T-helper 2 cell treated with Interferon-gamma antibody and Interleukin-4, amounts not matched to agents 100 ng/mL and 5 ng/mL, for 36 hours (primary cell): ENCODE results near the gene CRYBG2. TPM values are rescaled to one million over a fixed set of nuclear protein-coding genes. Genes with fewer than 3 reads are reported as not detected.

Experiments
- intact Hi-C: fragments of 100-400 bp; cut with micrococcal nuclease; formaldehyde crosslinking; loops from one replicate; pipeline ENCODE4 v1.15.1; 2023
- total RNA-seq: library from RNA; stranded (reverse); gene quantifications from 2 replicates; pipeline ENCODE4 v1.2.3, GENCODE V29; 2022

CRYBG2 gene
- total RNA-seq, 1 donor from 2014 or later: 1.2 TPM

DNA sequence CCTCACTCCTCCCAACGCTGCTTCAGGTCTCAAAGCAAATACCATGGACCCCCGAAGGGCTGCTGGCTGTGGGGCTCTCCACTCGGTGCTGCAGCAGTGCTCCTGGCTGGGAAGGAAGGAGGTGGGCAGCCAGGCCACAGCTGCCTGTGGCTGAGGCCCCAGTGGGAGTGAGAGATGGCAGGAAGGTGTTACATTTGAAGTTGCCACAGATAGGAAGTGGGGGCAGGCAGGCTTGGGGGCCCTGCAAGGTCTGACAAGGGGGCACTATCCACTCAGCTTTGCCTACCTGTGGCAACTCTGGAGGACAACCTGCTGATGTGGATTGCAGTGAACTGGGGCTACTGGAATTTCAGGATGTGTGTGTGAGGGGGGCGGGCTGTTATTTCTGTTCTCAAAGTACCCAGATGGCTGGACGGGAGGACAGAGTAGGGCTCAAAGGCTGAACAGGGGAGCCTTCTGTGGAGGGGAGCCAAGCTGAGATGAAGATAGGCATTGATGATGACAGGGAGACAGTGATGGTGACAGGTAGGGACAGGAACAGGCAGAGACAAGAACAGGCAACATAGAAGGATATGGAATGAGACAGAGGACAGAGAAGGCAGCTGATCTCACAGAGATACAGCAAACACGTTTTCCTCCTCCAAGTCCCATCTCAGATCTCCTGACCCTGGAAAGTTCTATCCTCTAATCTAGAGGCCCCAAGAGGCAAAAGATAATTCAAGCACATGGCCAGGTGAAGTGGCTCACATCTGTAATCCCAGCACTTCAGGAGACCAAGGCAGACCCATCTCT, 16.9 kb upstream of the CRYBG2 start:
- intact Hi-C loops: no loop called here

DNA sequence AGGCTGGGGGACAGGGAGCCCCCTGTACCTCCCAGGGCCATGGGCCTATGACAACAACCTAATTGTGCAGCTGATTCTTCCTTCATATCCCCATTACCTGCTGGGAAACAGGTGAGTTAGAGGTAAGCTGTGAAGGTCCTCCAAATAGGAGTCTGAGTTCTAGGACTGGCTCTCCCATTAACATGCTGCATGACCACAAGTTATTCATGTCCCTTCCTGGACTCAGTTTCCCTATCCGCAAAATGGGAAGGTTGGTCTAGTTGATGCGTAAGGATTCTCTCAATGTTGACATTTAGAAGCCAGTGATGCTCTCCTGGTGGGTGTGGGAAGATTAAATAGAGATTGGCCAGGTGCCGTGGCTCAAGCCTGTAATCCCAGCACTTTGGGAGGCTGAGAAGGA, 14.6 kb upstream of the CRYBG2 start:
- intact Hi-C loops: no loop called here

DNA sequence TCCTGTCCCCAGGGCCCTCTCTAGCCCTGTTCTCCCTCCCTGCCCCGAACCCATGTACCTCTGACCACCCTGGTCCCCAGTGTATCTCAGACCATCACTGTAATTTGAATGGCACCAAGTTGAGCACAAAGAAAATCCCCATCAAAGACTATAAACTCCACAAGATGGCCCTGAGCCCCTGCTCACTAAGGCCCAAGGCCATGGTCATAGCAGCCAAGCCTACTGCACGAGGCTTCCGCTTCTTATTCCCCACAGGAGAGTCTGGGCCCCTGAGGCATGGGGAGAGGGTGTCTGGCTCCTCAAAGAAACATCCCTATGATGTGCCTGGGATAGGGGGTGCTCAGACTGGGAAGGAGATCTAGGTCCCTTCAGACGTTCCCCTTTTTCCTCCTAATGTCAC, 14.1 kb upstream of the CRYBG2 start:
- intact Hi-C loops: no loop called here

DNA sequence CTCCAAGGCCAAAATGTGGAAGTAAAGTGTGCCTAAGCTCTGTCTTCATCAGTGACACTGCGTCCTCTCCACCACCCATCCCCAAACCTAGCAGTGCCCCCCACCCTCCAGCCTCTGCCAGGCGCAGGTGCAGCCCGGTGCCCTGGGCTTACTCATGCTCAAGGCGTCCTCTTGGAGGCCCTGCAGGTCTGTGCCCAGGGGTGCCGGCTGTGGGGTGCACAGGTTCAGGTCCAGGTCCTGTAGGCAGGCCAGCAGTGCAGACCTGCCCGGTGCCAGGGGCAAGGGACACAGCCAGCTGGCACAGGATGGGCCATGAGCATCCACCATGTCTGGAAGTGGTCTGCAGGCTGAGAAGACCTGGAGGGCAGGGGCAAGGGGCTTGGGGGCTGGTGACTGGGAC, 13.5 kb upstream of the CRYBG2 start:
- intact Hi-C loops: no loop called here

DNA sequence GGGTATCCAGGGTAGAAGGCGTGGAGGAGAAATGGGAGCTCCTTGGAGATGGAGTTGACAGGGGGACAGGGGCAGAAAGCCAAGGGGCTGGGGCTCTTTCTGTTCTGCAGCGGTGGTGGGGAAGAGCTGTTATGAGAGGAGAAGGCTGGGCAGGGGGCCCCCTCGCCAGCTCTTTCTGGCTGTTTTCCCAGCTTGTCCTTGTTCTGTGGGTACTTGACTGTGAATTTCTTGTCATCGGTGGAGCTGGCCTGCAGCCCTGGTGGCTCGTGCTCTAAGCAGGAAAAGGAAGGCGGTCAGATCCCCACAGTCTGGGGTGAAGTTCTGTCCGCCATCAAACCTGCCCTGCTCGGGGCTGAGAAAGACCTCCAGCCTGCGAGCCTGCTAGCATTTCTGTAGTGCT, 11.0 kb upstream of the CRYBG2 start:
- intact Hi-C loops: loop anchor here (1.0 to 2.0 kb wide), 2 partner anchors 14 to 44 kb away; no protein-coding TSS in a partner anchor

DNA sequence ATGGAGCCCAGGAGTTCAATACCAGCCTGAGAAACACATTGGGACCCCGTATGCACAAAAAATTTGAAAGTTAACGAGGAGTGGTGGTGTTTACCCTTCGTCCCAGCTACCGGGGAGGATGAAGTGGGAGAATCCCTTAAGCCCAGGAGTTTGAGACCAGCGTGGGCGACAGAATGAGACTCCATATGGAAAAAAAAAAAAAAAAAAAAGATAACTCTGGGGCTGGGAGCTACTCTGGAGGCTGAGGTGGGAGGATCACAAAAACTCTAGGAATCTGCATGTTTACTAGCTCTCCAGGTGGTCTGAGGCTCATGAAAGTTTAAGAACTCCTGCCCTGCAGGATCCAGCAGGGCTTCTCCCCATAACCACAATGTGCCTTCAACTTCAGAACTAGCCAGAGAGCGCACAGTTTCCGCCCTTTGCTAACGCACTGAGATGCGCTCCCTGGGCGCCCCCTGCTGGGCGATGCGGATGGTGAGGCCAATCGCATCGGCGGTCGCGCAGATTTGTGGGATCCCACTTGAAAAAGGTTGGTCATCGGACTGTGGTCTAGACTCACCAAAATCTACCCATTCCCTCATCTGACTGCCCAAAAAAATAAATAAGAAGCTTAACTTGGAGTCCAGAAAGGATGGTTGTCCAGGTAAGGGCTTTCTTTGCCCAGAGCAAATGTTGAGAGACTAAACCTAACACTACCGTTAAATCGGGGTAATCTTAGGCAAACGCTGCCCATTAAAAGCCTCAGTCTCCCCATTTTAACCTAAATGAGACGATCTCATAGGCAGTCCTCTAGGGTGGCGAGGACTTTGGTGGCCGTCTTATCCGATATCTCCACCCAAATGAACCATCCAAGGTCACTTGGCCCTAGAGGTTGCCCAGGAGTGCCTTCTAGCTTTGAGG, 9.9 kb upstream of the CRYBG2 start:
- intact Hi-C loops: loop anchor here (1.0 to 2.0 kb wide), 4 partner anchors 15 to 79 kb away; no protein-coding TSS in a partner anchor

DNA sequence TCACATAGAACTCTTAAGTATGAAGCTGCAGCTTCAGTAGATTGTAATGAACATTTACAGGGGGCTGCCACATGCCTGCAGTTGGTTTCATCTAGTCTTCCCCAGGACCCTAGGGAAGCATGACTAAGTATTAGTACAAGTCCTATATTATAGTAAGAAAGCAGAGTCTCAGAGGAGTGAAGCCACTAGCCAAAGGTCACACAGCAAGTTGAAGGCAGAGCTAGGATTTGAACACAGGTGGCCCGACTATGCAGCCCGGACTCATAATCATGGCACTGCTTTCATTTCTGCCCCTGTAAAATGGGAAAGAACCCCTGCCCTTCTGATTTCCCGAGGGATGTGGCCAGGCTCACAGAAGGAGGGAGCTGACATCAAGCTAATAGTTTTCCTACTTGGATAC, 8.4 kb upstream of the CRYBG2 start:
- intact Hi-C loops: loop anchor here (2.0 kb wide), 2 partner anchors 28 to 78 kb away; no protein-coding TSS in a partner anchor

DNA sequence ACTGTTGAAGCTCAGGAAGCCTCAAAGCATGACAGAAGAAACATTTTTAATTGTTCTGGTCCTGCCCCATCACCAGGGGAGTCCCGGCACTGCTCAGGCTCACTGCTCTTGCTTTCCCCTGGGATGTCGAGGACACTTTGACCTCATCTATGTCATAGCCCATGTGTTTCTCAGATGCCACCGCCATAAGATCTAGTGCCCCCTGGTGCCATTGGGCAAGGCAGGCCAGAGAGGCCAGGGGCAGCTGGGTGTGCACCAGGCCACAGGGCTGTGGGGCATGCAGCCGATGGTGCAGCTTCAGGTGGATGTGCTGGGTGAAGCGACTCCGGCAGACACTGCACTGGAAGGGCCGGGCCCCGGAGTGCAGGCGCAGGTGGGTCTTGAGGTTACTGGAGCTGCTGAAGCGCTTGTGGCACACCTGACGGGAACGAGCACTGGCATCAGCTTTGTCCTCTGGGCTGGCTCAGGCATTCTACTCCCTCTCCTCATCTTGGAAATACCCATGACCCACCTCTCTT, 7.7 kb upstream of the CRYBG2 start:
- intact Hi-C loops: loop anchor here (2.0 kb wide), 2 partner anchors 29 to 77 kb away; no protein-coding TSS in a partner anchor

DNA sequence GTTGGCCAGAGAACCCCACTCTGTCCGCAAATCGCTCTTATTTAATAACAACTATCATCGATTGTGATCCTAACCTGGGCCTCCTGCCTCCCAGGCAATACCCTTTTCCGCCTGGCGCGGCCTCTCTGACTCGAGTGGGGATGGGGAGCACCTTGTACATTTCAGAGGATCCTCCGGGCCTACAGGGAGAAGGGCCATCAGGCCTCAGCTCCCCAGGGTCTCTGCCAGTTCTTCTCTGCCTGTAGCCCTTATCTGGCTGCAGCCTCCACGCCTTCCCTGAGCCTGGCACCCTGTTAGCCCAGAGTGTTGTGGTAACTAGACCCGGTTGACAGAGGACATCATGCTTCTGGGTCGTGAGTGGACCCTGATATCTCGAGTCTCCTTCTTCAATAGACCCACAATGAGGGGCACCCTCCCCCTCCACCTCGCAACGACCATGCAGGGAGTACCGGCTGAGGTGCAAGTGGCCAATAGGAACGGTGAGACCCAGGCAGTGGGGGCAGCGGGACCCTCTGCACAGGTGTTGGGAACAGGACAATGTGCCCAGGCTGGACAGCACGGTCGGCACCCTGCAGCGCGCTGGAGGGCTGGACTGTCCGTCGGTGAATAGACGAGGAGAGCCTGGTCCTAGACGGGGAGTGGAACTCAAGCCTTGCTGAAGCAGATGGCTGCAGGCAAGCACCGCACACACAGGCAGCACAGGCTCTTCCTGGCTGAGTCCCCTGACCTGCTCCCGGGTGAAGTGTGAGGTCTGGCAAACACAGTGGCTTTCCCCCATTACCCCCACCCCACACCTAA, 7.1 kb upstream of the CRYBG2 start:
- intact Hi-C loops: no loop called here

DNA sequence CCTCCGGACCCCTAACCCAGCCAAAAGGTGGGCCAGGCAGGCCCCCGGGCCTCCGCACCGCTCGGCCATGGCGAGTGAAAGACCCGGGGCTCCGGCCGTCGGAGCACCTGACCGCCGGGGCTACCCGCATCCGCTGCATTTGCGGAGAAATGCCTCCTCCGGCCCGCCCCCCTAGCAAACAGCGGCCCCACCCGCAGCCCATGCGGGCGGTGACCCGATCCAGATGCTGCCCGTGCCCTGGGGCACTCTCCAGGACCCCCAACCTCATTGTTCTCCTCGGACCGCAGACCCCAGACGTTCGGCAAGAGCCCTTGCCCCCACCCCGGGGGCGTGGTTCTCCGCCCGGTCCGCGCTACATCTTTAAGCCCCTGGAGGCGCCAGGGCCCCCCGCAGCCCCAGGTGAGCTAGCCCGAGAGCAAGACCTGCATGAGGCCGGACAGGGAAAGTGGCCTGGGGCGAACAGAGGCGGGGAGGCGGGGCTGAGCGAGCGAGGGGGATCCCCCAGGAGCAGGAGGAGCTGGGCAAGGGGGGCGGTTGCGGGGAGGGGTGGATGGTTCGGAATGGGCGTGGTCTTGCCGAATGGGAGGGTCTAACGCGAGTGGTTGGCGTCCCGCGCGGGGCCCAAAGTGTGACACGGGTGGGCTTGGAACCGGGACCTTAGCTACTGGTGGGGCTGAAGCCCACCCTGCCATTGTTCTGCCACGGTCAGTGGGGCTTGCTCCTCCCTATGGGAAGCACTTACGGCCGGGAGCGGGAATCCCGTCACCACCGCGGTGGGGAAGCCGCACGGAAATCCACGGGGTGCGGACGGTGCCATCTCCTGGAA, 6.3 kb upstream of the CRYBG2 start:
- intact Hi-C loops: loop anchor here (2.0 kb wide), 1 partner anchor 23 kb away; no protein-coding TSS in a partner anchor

DNA sequence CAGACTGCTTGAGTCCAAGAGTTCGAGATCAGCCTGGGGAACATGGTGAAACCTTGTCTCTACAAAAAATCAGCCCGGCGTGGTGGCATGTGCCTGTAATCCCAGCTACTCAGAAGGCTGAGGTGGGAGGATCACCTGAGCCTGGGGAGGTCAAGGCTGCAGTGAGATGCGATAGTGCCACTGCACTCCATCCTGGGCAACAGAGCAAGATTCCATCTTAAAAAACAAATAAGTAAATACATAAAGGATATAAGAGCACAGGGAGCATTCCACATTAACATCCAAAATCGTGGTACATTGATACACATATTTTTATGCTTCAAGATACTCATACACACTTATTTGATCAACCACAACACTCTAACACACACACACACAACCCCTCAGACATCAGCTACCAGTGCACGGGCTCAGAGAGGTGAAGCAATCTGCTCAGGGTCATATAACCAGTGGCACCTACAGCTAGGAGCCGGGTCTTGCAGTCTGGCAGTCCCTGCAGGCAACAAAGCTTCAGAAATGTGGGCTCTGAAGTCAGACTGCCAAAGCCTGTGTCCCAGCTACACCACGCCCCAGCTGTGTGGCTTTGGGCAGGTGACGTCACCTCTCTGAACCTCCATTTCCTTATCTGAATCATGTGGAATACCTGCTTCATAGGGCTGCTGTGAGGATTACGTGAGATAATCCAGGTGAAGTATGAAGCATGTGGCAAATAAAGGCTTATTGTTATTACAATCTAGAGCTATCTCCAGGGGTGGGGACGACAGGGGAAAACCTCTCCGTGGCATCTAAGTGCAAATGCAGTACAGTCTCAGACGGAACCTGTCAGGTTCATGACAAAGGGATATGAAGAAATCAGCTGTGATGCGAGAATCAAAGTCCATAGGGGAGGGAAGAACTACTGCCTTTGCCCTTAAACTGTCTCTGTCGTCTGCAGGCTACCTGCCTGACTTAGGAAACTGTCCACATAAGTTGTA, 4.8 kb upstream of the CRYBG2 start:
- intact Hi-C loops: loop anchor here (2.0 kb wide), 1 partner anchor 22 kb away; no protein-coding TSS in a partner anchor

DNA sequence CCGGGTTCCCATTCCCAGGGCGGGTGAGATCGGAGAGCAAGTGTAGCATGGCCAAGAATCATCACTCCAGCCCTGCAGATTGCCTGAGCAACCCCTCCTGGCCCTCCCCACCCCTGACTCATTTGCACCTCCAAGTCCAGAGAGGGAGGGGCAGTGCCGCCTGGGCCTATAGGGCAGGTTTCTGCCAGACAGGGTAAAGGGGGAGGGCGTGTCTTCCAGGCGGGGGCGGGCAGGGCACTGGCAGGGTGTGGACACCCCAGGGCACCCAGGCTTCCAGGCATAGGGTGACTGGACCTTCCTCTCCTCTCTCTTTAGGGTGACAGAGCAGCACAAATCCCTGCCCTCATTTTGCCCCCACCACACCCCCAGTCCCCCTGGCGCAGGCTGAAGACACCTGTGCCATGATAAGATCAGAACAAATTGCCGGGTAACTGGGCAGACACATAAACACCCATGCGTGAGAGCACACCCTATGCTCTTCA, 3.2 kb upstream of the CRYBG2 start:
- intact Hi-C loops: no loop called here

DNA sequence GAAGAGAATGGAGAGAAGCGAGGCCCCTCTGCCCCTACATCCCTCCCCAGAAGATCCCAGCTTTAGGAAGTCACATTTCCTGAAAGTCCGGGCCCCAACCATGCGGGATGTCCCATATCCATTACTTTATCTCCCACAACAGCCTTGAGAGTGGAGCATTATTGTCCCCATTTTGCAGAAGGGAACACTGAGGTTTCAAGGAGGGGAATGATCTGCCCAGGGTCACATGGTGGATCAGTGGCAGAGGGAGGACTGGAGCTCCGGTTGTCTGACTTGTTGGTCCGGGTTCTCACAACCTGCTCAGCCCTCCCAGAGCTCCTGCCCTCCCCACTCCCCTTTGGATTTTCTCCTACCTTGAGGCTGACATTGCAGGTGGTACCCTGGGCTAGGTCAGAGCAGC, 2.2 kb upstream of the CRYBG2 start:
- intact Hi-C loops: no loop called here

DNA sequence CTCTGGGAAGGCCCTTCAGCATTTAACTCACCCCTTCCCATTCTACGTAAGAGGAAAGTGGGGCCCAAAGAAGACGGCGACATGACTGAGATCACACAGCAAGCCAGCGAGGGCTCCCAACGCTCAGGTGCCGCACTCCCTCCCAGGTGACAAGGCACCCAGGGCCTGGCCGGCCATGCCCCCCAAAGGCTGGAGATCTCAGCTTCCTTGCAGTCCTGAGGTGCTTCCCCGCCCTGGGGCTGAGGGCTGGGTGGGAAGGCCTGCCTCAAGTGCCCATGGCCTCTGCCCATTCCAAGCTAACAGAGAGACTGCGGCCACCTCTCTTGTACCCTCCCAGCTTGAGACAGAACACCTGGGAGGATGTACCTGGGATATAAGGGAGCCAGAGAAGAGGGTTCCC, 1.0 kb upstream of the CRYBG2 start:
- intact Hi-C loops: no loop called here

DNA sequence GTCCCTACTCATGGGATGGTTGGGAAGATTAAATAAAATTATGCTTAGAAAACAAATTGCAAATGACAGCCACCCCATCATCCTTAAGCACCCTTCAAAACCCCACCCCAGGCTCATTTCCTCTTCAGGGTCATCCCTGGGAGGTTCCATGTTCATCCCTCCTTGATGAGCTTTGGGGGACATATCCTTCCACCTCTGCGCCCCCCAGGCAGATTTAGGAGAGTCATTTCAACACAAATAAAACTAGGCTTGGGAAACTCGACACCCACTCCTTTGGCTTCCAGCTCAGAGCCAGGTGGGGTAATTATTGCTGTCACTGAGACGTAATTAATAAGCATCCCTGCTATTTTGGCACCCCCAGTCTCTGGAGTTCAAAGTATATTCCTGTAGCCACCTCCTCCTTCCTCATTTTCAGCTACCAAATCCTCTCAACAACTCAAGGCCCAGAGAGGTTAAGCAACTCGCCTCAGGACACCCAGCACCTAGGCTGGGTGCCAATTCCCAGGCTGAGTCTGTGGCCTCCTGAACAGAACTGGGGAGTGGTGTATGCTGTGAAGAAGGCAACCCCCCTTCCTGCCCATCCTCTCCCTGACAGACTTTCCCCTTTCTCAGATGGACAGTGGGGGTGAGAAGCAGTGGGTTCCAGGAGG, 595 bp downstream of the CRYBG2 start:
- intact Hi-C loops: no loop called here

DNA sequence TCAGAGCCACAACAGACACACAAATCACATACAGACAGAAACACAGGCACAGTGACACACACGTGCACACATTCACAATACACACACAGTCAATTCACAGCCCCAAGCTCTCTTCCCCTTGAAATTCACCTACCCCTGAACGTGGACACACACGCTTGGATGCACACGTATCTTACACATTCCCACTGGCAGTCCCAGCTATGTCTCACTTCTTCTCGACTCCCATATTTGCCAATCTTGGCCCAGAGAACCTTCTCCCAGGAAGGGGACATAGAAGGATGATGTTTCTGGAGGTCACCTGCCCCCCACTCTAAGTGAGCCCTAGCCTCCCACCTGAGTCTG, 1.6 kb downstream of the CRYBG2 start:
- intact Hi-C loops: no loop called here

DNA sequence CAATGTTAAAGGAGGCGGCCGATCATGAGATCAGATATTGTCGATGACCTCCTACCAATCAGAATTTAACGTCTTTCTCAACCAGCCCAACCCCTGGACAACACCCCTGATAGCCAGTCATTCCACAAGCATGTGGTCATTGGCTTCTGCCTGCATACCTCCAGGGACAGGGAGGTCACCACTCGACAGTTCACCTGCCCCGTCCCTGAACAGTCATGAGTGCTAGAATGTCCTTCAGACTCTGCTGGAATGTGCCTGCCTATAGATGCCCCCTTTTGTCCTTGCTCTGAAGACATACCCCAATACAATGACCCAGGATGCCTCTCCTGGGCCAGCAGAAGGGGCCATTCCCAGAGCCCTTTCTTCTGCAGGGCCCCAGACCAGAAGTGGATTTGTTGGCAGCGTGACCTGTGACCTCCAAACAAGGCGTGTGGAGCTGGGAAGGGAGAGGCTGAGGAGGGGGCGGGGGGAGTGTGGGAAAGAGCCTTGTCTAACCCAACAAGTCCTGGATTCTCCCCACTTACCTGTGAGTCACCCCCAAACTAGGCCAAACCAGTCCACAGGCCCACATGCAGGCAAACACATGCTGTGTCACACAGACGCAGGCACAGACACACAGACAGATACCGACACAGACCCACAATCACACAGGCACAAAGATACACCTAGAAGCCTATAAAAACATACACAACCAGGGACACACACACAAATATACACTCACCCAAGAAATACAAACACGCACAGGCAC, 2.2 kb downstream of the CRYBG2 start:
- intact Hi-C loops: no loop called here
